Measurements from ENCODE around the gene RTRAF.

DNA sequence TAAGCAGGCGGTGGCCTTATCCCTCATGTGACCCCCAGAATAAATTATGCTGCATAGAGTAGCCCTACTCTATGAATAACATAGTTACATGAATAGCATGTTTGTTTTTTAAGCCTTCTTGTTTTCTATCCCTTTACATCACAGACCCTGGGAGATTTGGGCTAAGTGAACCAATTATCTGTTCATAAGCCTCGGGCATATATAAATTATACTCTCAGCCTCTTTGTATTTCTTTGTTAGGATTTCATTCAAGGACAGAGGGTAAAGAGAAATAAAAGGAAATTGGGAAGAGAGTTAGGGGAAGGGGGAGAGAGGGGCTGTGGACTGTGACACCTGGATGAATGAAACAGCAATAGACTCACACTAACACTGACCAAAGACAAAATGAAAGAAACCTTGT is 35.3 kb upstream of the RTRAF start:
- TF ChIP-seq SPI1 (IDR thresholded peaks at IDR 0.05; ENCODE audit: borderline replicate concordance, insufficient read depth, low read depth, low read length) (no peak), FOXM1 (IDR thresholded peaks at IDR 0.05; ENCODE audit: low read depth, low read length) (no peak), ATF3 (IDR thresholded peaks at IDR 0.05; ENCODE audit: borderline replicate concordance, extremely low read depth, low read depth, low read length) (no peak), ETV6 (conservative IDR thresholded peaks at IDR 0.05 in 1 of 2, IDR thresholded peaks at IDR 0.05 in 1 of 2; ENCODE audit: borderline replicate concordance in 1 of 2, low read depth in 1 of 2) (no peak), POLR2A (IDR thresholded peaks at IDR 0.05; ENCODE audit: low read depth, low read length) (no peak), MEF2A (IDR thresholded peaks at IDR 0.05; ENCODE audit: insufficient read depth, low read depth, low read length) (no peak), SMC3 (IDR thresholded peaks at IDR 0.05; ENCODE audit: borderline replicate concordance, low read length) (no peak), CHD4 (IDR thresholded peaks at IDR 0.05) (no peak), GABPA (IDR thresholded peaks at IDR 0.05; ENCODE audit: low read depth) (no peak)
- TF ChIP-seq, protein P1, sequence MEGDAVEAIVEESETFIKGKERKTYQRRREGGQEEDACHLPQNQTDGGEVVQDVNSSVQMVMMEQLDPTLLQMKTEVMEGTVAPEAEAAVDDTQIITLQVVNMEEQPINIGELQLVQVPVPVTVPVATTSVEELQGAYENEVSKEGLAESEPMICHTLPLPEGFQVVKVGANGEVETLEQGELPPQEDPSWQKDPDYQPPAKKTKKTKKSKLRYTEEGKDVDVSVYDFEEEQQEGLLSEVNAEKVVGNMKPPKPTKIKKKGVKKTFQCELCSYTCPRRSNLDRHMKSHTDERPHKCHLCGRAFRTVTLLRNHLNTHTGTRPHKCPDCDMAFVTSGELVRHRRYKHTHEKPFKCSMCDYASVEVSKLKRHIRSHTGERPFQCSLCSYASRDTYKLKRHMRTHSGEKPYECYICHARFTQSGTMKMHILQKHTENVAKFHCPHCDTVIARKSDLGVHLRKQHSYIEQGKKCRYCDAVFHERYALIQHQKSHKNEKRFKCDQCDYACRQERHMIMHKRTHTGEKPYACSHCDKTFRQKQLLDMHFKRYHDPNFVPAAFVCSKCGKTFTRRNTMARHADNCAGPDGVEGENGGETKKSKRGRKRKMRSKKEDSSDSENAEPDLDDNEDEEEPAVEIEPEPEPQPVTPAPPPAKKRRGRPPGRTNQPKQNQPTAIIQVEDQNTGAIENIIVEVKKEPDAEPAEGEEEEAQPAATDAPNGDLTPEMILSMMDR (IDR thresholded peaks at IDR 0.05 in 2 of 3, conservative IDR thresholded peaks at IDR 0.05 in 1 of 3; ENCODE audit: control insufficient read depth in 2 of 3, extremely low read depth in 1 of 3, insufficient read depth in 1 of 3, low read depth in 3 of 3, low read length in 3 of 3): no peak
